AG04449 (cell line): ENCODE data around the gene SCMH1.

Source experiments
- CTCF ChIA-PET: fragments of 350-600 bp; formaldehyde crosslinking; extraction: SDS; loops from one replicate; lab custom pipeline; 2021; ENCODE audit warnings: antibody characterized with exemption; lab: Yijun Ruan, JAX
- POLR2A ChIA-PET: fragments of 400-600, 350-600 bp; formaldehyde crosslinking; extraction: SDS; loops from one replicate; lab custom pipeline; 2020; ENCODE audit warnings: antibody characterized with exemption, inconsistent platforms; lab: Yijun Ruan, JAX
- DNase-seq: peaks from one replicate; pipeline ENCODE4 v3.0.0-alpha.2; 2010; ENCODE audit warnings: low read depth, low spot score
- H3K4me3 ChIP-seq: 2 replicates; pipeline ENCODE4 v1.5.1; 2011; ENCODE audit warnings: low read depth, mild to moderate bottlenecking, control low read depth, low read length
- CTCF ChIP-seq: IDR thresholded peaks from one replicate; pipeline ENCODE4 v1.5.1; 2011; ENCODE audit warnings: mild to moderate bottlenecking, moderate library complexity, low read length, control low read depth, inconsistent platforms; ENCODE audit not compliant: insufficient read depth; ENCODE audit errors: missing control alignments

Gene SCMH1

DNA sequence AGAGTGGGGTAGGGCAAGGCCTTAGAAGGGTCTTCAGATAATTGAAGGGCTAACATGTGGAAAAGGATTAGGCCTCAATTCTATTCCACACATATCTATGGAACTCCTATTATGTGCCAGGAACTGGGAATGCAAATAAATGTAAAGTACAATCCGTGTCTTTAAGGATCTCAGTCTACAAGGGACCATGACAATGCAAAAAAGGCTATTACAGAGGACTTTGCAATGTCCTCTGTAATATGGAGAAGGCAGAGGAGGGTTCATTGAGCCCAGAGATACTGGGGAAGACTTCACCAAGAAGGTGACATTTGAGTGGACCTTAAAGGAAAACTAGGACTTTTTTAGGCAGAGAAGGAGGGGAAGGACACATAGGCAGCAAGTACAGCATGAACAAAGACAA is 4.5 kb upstream of the SCMH1 start:
- H3K4me3 ChIP-seq, result no peak overlapping the region
- ChIA-PET POLR2A (no interaction called here), CTCF (interaction anchor here (0.9 kb wide), 1 partner anchor 9 kb away, joined by 3 read pairs; no protein-coding TSS in a partner anchor)
- no peak for DNase-seq
- TF ChIP-seq CTCF, result no peak

DNA sequence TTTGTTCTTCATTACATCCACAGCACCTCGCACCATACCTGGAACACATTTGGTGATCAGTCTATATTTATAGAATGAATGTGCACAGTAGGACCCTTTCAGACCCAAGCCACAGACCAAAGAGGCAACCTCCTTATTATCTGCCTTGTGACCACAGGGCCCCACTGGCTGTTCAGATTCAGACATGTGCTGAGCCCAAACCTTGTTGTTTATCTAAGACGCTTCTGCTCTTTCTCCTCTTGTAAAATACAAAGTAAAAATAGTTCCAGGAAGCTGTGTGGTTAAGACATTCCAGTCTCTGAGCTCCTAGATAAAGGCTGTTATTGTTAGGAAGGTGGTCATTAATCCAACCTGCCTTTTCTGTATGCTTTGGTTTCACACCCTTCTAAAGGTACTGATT is 3.6 kb upstream of the SCMH1 start:
- no peak for TF ChIP-seq CTCF
- no peak overlapping the region for H3K4me3 ChIP-seq
- CTCF ChIA-PET, result no interaction called here
- POLR2A ChIA-PET, result no interaction called here
- no peak for DNase-seq

- ChIA-PET POLR2A (no interaction called here), CTCF (interaction anchor here (0.7 to 1.3 kb wide), 2 partner anchors 40 to 174 kb away, joined by 3 to 4 read pairs; no protein-coding TSS in a partner anchor)
- H3K4me3 ChIP-seq, result peak overlapping the region; percentile 67; the same call in 1 of the 2 replicates
These were observed 926 bp upstream of the SCMH1 start for GRCh38 chr1:41243079-41243385.

GRCh38 chr1:41242342-41243078 is 404 bp upstream of the SCMH1 start:
- ChIA-PET POLR2A (no interaction called here), CTCF (interaction anchor here (1.0 to 1.3 kb wide), 2 partner anchors 9 to 41 kb away, joined by 4 to 5 read pairs; no protein-coding TSS in a partner anchor)
- TF ChIP-seq CTCF, result no peak
- DNase-seq, result no peak
- H3K4me3 ChIP-seq, result peak overlapping the region; percentile 67

More at GRCh38 chr1:41243079-41243385, 926 bp upstream of the SCMH1 start:
- DNase-seq, result no peak
- TF ChIP-seq CTCF, result no peak

- no peak for TF ChIP-seq CTCF
- peak overlapping the region; percentile 67 for H3K4me3 ChIP-seq
- POLR2A ChIA-PET, result interaction anchor here (0.8 kb wide), 1 partner anchor 499 kb away, joined by 3 read pairs; no protein-coding TSS in a partner anchor
- CTCF ChIA-PET, result interaction anchor here (0.9 to 1.1 kb wide), 7 partner anchors 10 to 218 kb away, joined by 3 to 6 read pairs (median 4); no protein-coding TSS in a partner anchor
- DNase-seq, result no peak
These were observed 755 bp downstream of the SCMH1 start for GRCh38 chr1:41241354-41241748.

DNA sequence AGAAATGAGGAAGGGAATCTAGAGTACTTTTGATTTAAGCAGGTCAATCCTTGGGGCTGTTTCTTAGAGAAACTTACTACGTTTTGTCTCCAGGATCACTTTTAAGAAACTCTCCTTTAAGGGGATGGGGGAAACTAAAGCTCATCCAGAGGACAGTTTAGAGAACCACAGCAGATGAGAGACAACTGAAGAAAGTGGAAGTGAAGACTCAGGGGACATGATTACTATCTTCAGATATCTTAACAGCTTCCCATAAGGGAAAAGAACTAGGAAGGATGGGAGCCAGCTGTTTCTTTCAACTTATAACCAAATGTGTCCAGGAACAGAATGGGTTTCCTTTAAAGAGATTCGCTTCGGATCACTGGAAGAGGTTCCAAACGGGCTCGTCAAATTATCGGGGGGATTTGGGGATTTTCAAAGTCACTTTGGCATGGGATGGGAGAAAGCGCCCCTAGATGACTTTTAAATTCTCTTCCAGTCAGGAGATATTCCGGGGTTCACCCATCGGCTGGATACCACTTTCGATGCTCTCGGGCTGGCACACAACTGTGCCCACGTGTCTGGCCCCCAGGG is 1.2 kb downstream of the SCMH1 start:
- DNase-seq, result no peak

More for the DNA sequence above, 1.2 kb downstream of the SCMH1 start:
- H3K4me3 ChIP-seq, result peak overlapping the region; percentile 67
- ChIA-PET POLR2A (interaction anchor here (0.8 kb wide), 1 partner anchor 499 kb away, joined by 3 read pairs; no protein-coding TSS in a partner anchor), CTCF (interaction anchor here (0.8 to 1.1 kb wide), 8 partner anchors 10 to 218 kb away, joined by 3 to 6 read pairs (median 4); no protein-coding TSS in a partner anchor)
- TF ChIP-seq CTCF, result no peak
